ENCODE results near the gene GSTO2.

GSTO2 gene

DNA sequence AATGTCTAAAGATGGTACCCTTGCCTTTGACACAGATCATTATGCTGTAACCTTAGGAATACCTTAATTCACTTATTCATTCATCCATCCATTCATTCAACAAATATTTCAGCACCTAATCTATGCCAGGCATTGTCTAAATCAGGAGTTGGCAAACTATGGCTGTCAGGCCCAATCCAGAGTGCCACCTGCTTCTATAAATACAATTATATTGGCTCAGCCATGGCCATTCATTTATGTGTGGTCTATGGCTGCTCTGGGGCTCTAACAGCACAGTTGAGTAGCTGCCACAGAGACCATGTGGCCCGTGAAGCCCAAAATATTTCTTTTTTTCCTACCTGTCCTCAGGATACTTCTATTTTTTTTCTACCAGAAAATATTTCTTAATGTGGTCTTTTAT, 75.2 kb downstream of the GSTO2 start:
- Mint-ChIP-seq H3K27ac (no peak overlapping the region), H3K9me3 (no peaks in the 10 kb centered on the region), H3K27me3 (peaks cover 9% of the 10 kb centered on the region), H3K4me3 (no peak overlapping the region), H3K4me1 (peaks cover 26% of the 10 kb centered on the region)
- ATAC-seq (no peak), DNase-seq (no peak)

- H3K27me3 Mint-ChIP-seq: peaks cover under 1% of the 10 kb centered on the region
- no peaks in the 10 kb centered on the region for H3K9me3 Mint-ChIP-seq
- no peak overlapping the region for H3K27ac Mint-ChIP-seq
- ATAC-seq: no peak
- no peak overlapping the region for H3K4me3 Mint-ChIP-seq
- peaks cover 13% of the 10 kb centered on the region for H3K4me1 Mint-ChIP-seq
- DNase-seq: no peak
Observed at GRCh38 chr10:104345515-104345914, 76.5 kb downstream of the GSTO2 start.

GRCh38 chr10:104345941-104346340, 77.0 kb downstream of the GSTO2 start:
- no peaks in the 10 kb centered on the region for H3K27me3 Mint-ChIP-seq
- peaks cover 11% of the 10 kb centered on the region for H3K4me1 Mint-ChIP-seq
- H3K27ac Mint-ChIP-seq: peak overlapping the region in 1 of 2 donors; percentile 74
- no peak overlapping the region for H3K4me3 Mint-ChIP-seq
- no peak for DNase-seq
- ATAC-seq: no peak
- H3K9me3 Mint-ChIP-seq: no peaks in the 10 kb centered on the region

DNA sequence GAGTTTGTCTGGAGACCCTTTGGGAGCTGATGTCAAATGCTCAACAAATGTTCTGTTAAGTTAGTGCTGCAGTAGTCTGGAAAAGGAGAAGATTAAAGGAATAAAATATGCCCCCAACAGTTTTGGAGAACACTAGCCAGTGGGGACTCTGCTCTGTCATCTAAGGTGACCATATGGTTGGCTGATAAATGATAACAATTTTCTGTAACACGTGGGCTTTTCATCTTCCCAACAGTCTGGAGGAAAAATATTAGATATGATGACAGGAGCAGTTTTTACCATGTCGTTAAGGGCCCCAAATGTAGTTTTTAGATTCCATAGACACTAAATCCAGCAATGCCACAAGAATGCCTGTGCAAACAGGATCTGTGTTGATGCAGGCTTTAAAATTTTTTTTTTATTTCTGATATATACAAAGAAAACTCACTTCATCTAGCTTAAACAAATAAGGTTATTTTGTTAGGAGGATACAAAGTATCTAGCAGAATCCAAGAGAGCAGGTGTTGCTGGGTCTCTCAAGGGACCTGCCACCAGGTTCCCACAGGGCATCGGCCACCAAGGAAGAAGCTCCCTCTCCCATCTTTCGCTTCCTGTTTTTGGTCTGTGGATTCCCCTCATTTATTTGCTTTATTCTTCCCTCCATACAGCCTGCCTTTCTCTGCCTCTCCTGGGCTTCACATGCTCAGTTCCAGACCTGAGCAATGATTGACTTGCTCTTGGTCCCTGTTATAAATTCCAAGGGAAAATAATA, 78.5 kb downstream of the GSTO2 start:
- no peak for DNase-seq
- H3K9me3 Mint-ChIP-seq: no peaks in the 10 kb centered on the region
- no peak for ATAC-seq

GRCh38 chr10:104348601-104349000, 79.6 kb downstream of the GSTO2 start:
- DNase-seq (no peak), ATAC-seq (no peak)
- Mint-ChIP-seq H3K27me3 (no peaks in the 10 kb centered on the region), H3K4me1 (peaks cover 11% of the 10 kb centered on the region), H3K9me3 (no peaks in the 10 kb centered on the region), H3K4me3 (no peak overlapping the region), H3K27ac (no peak overlapping the region)

More for the DNA sequence above, 78.5 kb downstream of the GSTO2 start:
- Mint-ChIP-seq H3K27ac (no peak overlapping the region), H3K27me3 (no peaks in the 10 kb centered on the region), H3K4me3 (no peak overlapping the region), H3K4me1 (peaks cover 11% of the 10 kb centered on the region)

GRCh38 chr10:104349623-104350126, 80.7 kb downstream of the GSTO2 start:
- Mint-ChIP-seq H3K9me3 (no peaks in the 10 kb centered on the region), H3K4me1 (peaks cover 11% of the 10 kb centered on the region), H3K27me3 (no peaks in the 10 kb centered on the region), H3K4me3 (no peak overlapping the region), H3K27ac (no peak overlapping the region)
- ATAC-seq (peak; percentile 56), DNase-seq (no peak)

DNA sequence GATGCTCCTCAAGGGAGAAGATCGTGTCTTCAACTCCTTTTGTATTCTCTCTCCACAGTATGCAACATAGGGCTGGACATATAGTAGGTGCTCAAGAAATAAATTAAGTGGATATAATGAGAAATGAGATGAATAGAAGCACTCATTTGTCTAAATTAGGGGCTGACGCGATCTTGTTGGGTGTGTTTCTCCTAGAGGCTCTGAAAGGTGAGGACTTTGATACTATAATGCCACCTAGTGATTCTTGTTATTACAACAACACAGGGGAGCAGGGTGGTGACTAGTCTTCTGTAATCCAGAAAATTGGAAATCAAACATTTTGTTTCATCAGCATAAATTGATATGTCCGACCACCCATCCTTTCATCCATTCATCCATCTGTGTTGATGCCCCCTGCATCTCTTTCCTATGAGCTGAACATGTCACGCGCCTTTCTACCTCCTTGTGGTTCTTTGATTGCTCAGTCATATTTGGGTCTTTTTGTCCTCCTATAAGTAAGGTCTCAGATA, 81.2 kb downstream of the GSTO2 start:
- no peaks in the 10 kb centered on the region for H3K27me3 Mint-ChIP-seq
- no peak overlapping the region for H3K27ac Mint-ChIP-seq
- ATAC-seq (peak; percentile 77), DNase-seq (no peak)
- H3K4me1 Mint-ChIP-seq: peaks cover 11% of the 10 kb centered on the region
- H3K4me3 Mint-ChIP-seq: no peak overlapping the region
- H3K9me3 Mint-ChIP-seq: no peaks in the 10 kb centered on the region

DNA sequence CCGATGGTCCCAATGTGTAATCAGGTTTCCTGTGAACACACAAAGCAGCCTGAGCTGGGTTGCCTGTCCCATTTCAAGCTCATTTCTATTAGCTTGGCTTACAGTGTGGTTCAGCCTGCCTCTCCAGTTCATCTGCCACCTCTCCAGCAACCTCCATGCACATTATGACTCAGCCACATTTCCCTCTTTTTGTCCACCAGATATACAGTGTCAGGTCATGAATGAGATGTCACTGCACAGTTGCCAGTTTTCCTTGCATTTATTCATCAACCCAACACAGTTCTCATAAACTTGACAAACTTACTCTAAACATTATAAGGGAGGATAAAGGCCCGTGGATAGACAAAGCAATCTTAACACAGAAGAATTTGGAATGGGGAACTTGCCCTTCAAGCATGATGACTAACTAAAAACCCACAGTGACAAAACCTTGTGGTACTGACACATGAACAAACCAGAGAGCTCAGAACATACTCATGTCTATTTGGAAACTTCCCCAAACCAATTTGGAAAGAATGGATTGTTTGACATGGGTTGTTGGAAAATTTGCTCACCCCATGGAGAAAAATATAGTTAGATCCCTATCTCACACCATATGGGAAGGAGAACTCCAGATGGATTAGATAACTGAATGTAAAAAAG, 82.2 kb downstream of the GSTO2 start:
- ATAC-seq (peak; percentile 61), DNase-seq (no peak)
- Mint-ChIP-seq H3K9me3 (no peaks in the 10 kb centered on the region), H3K4me1 (peaks cover 2% of the 10 kb centered on the region), H3K27me3 (no peaks in the 10 kb centered on the region), H3K27ac (peak overlapping the region in 1 of 2 donors; percentile 92), H3K4me3 (peak overlapping the region in 1 of 2 donors; percentile 72)

DNA sequence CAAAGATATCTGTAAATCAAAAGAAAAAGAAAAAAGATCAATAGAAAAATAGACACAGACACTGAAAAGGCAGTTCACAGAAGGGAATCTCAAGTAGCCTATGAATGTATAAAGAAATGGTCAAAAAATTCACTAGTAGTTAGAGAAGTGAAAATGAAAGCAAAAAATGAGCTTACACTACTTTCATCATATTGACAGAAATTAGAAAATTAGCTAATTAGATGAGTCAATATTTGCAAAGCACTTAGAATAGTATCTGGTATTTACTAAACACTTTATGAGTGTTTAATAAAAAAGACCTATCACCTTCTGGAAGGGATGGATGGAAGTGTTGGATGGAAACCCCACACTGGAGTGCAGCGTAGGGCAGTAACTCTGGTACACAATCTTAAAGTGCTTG, 82.9 kb downstream of the GSTO2 start:
- H3K4me1 Mint-ChIP-seq: no peaks in the 10 kb centered on the region
- ATAC-seq: peak; percentile 6
- no peaks in the 10 kb centered on the region for H3K27me3 Mint-ChIP-seq
- DNase-seq: no peak
- H3K4me3 Mint-ChIP-seq: peak overlapping the region in 1 of 2 donors; percentile 51
- no peak overlapping the region for H3K27ac Mint-ChIP-seq
- H3K9me3 Mint-ChIP-seq: no peaks in the 10 kb centered on the region

DNA sequence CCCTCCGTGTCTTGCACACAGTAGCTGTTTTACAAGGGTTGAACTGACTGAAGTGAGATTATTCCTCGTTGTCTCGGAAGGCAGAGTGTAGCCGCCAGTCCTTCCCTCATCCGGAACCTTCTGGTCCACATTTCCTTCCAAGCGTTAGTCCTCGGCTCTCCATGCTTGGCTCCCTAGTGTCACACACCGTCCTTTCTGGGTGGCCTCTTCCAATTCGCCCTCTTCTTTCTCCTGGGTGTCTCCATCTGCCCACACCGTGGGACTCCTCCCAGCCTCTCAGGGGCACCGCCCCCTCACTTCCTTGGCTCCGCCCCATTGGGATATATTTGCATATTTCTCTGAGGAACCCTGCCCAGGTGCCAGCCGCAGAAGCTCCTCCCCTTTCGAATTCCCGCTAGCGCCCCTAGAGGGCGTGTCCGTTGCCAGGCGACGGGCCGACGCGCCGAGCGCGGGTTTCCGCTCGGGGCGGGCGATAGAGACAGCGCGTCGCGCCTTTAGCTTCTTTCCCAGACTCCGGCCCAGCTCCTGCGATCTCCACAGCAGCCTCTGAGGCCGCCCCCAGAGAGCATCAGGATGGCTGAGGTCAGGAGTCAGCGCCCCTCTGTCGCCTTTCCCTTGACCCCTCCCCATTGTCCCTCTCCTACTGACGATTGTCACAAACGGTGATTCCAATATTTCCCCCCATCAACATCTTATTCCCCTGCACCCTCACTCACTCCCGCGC, 84.5 kb downstream of the GSTO2 start, which contains the start of gene CFAP58:
Gene CFAP58 (plus strand): TSS at position 509 of the 724 bp plus-strand sequence. CDS start 65 bp downstream, at position 574.
- Mint-ChIP-seq H3K4me1 (no peaks in the 10 kb centered on the region), H3K4me3 (no peak within 1 kb of the TSS), H3K9me3 (no peaks in the 10 kb centered on the region), H3K27me3 (no peaks in the 10 kb centered on the region), H3K27ac (peak within 1 kb of the TSS; percentile 1 to 54)
- DNase-seq (peak; percentile 81 to 88), ATAC-seq (peak; percentile 72)
